Pancreas (tissue), 10 donors: Measurements from ENCODE around the gene C1orf56. TPM values are rescaled to one million over a fixed set of nuclear protein-coding genes. Genes with fewer than 3 reads are reported as not detected.
A peak's percentile ranks its signal among the peaks of the same experiment; 100 is the strongest.

Experiments
- ATAC-seq, 4 donors: fragments of 200-7000 bp; cut with Tn5 transposase; one replicate each; pipeline versions ENCODE4 v1.8.0 to v1.9.1; 2020; ENCODE audit warnings: mild to moderate bottlenecking in 4 of 4, moderate library complexity in 4 of 4
- DNase-seq, 6 donors: peaks; one replicate each; pipeline ENCODE4 v3.0.0-alpha.2; 2020
- FAIRE-seq: peaks from 2 replicates; lab custom pipeline; 2012; peaks lifted over from hg19 to GRCh38; lab: Jason Lieb, UNC
- H3K27ac ChIP-seq, 4 donors: fragments of 200-600 bp; sonication (generic); 1 replicate in 3 of 4; 2 replicates in 1 of 4; pipeline versions ENCODE4 v1.5.0 to v1.8.0; 2020
- H3K27me3 ChIP-seq, 4 donors: fragments of 200-600 bp; one replicate each; pipeline ENCODE4 v1.8.0; 2021
- H3K36me3 ChIP-seq, 3 donors: fragments of 200-600 bp; sonication (generic) in 1 of 3; one replicate each; pipeline versions ENCODE4 v1.5.0 to v1.8.0; 2020 to 2021
- H3K4me1 ChIP-seq, 3 donors: fragments of 200-600 bp; one replicate each; pipeline ENCODE4 v1.8.0; 2021
- H3K4me3 ChIP-seq, 4 donors: fragments of 200-600 bp; sonication (generic) in 2 of 4; one replicate each; pipeline versions ENCODE4 v1.5.0 to v1.8.0; 2020 to 2021
- H3K9me3 ChIP-seq, 4 donors: fragments of 200-600 bp; one replicate each; pipeline ENCODE4 v1.8.0; 2021
- CTCF ChIP-seq, 4 donors: fragments of 200-600 bp; sonication (generic) in 3 of 4; IDR thresholded peaks; one replicate each; pipeline versions ENCODE4 v1.5.0 to v1.8.0; 2021; ENCODE audit warnings: antibody characterized with exemption in 4 of 4
- WGBS, 2 donors: extraction: QIAGEN DNeasy Blood & Tissue Kit; methylation state at CpG; one replicate each; pipeline ENCODE4 v1.1.7; 2013; 5-methylcytosine and 5-hydroxymethylcytosine counted together
- intact Hi-C, 3 donors: fragments of 100-400 bp; cut with DNase I; formaldehyde crosslinking; loops; one replicate each; pipeline versions ENCODE4 v1.11.1 to v1.14.2; 2022
- polyA plus RNA-seq, 2 donors: library from polyadenylated mRNA; stranded (reverse); fragments of 200-250 nt; gene quantifications; one replicate each; pipeline ENCODE4 v1.2.3, GENCODE V29; 2013
- total RNA-seq, 6 donors: library from RNA; stranded (reverse); fragmentation: NEBNext Ultra II Directional in 4 of 6; extraction: Animal tissue kit (Norgen Biotek cat#: 25700) in 4 of 6; gene quantifications; one replicate each; pipeline versions ENCODE4 v1.2.1 to v1.2.4, GENCODE V29; 2021 to 2023
- donor health status: healthy with polysubstance abuse.
- donor health status: DM: no; HTN: no; CAD: no; lungs with moderate emphysema.
- donor health status: DM: no; HTN: no; CAD: no.
- donor health status: control.
- donor health status: control.
- donor health status: Bipolar disorder and iron deficiency.
- donor health status: DM: yes; HTN: yes; CAD: no.
- donor health status: DM: no; HTN: no; CAD: no.
- donor health status: DM: no; HTN: no; CAD: no.
- donor health status: DM: yes; HTN: yes; CAD: no.

Gene C1orf56
- total and polyA plus RNA-seq, 8 donors, result 2.6 to 4.8 (median 3.2) TPM

GRCh38 chr1:151043163-151043562 is 4.4 kb upstream of the C1orf56 start:
- no peaks in the 10 kb centered on the region for H3K27me3 ChIP-seq
- WGBS, 2 donors, result 90 to 96% methylated on average over 1 of the region's 1 CpG
- TF ChIP-seq CTCF (IDR thresholded peaks at IDR 0.05), result no peak
- intact Hi-C loops, result no loop called here
- H3K27ac ChIP-seq, result no peak overlapping the region
- DNase-seq, result no peak
- H3K4me1 ChIP-seq, result peaks cover 0 to 3% (median 0%) of the 10 kb centered on the region in 3 donors
- H3K4me3 ChIP-seq, result no peak overlapping the region
- H3K36me3 ChIP-seq, result no peaks in the 10 kb centered on the region
- no peaks in the 10 kb centered on the region for H3K9me3 ChIP-seq
- no peak for ATAC-seq
- FAIRE-seq, result no peak

- WGBS, 2 donors, result 0% methylated on average over 48 of the region's 48 CpGs
- DNase-seq, result peak; percentile 66 to 91 (median 78)
- ATAC-seq, result peak; percentile 86 to 92 (median 88)
Observed at GRCh38 chr1:151047925-151048644, 534 bp downstream of the C1orf56 start.

GRCh38 chr1:151048645-151049032 is 1.1 kb downstream of the C1orf56 start:
- no peaks in the 10 kb centered on the region for H3K9me3 ChIP-seq
- DNase-seq (no peak), FAIRE-seq (no peak), ATAC-seq (no peak)
- 1 to 7% methylated on average over 3 of the region's 3 CpGs for WGBS, 2 donors
- H3K36me3 ChIP-seq, result peaks cover 0 to 21% (median 12%) of the 10 kb centered on the region in 3 donors
- TF ChIP-seq CTCF (IDR thresholded peaks at IDR 0.05), result peak in 3 of 4 donors; percentile 30 to 39 (median 35)
- intact Hi-C loops, result no loop called here
- no peaks in the 10 kb centered on the region for H3K27me3 ChIP-seq
- peaks cover 0 to 13% (median 4%) of the 10 kb centered on the region in 3 donors for H3K4me1 ChIP-seq
- peak overlapping the region in 3 of 4 donors; percentile 64 to 79 (median 78) for H3K27ac ChIP-seq
- H3K4me3 ChIP-seq, result peak overlapping the region; percentile 52 to 86 (median 70)

More at GRCh38 chr1:151047925-151048644, 534 bp downstream of the C1orf56 start:
- peak overlapping the region; percentile 63 to 79 (median 71) for H3K27ac ChIP-seq
- no peak for FAIRE-seq
- intact Hi-C loops, result no loop called here
- peaks cover 0 to 13% (median 4%) of the 10 kb centered on the region in 3 donors for H3K4me1 ChIP-seq
- H3K9me3 ChIP-seq, result no peaks in the 10 kb centered on the region
- peak overlapping the region; percentile 52 to 86 (median 70) for H3K4me3 ChIP-seq
- H3K27me3 ChIP-seq, result no peaks in the 10 kb centered on the region
- peaks cover 0 to 15% (median 7%) of the 10 kb centered on the region in 3 donors for H3K36me3 ChIP-seq
- no peak for TF ChIP-seq CTCF (IDR thresholded peaks at IDR 0.05)

- WGBS, 2 donors, result 88 to 92% methylated on average over 5 of the region's 5 CpGs
- H3K36me3 ChIP-seq, result peaks cover 0 to 29% (median 12%) of the 10 kb centered on the region in 3 donors
- no peaks in the 10 kb centered on the region for H3K27me3 ChIP-seq
- H3K4me1 ChIP-seq, result peaks cover 0 to 13% (median 4%) of the 10 kb centered on the region in 3 donors
- H3K9me3 ChIP-seq, result no peaks in the 10 kb centered on the region
- TF ChIP-seq CTCF (IDR thresholded peaks at IDR 0.05), result no peak
- DNase-seq (no peak), ATAC-seq (no peak), FAIRE-seq (no peak)
- intact Hi-C loops, result no loop called here
- H3K27ac ChIP-seq, result no peak overlapping the region
- H3K4me3 ChIP-seq, result no peak overlapping the region
Observed at GRCh38 chr1:151049458-151049857, 1.9 kb downstream of the C1orf56 start.
